H1 (cell line): Measurements from ENCODE around the gene TMEM107. TPM values are rescaled to one million over a fixed set of nuclear protein-coding genes. Genes with fewer than 3 reads are reported as not detected.

Experiments used
- CTCF ChIA-PET: fragments of 300-600 bp; sonication (Branson Sonifier 250); formaldehyde crosslinking; loops from one replicate; lab custom pipeline; 2021; ENCODE audit not compliant: partially characterized antibody; lab: Charles Lee
- POLR2A ChIA-PET: fragments of 300-600 bp; sonication (Branson Sonifier 250); formaldehyde crosslinking; loops from one replicate; lab custom pipeline; 2021; ENCODE audit warnings: inconsistent platforms; ENCODE audit not compliant: partially characterized antibody; lab: Charles Lee
- DNase-seq, 2 experiments: peaks; one replicate each; pipeline versions ENCODE4 v3.0.0 to v3.0.0-alpha.2; 2010 to 2022; ENCODE audit warnings: low spot score in 2 of 2, low read depth in 1 of 2, mixed read lengths in 1 of 2
- FAIRE-seq: peaks from 2 replicates; lab custom pipeline; 2011; peaks lifted over from hg19 to GRCh38; lab: Jason Lieb, UNC
- H2AFZ ChIP-seq: 2 replicates; pipeline ENCODE4 v1.8.1; 2012; ENCODE audit warnings: low read length, inconsistent platforms
- H2AK5ac ChIP-seq: 2 replicates; pipeline ENCODE4 v1.6.1; 2013; ENCODE audit warnings: low read depth, low read length
- H2BK120ac ChIP-seq: replicated peaks from 2 replicates; pipeline ENCODE3; 2013; ENCODE audit warnings: low read depth, low read length, inconsistent platforms
- H2BK12ac ChIP-seq: 2 replicates; pipeline ENCODE4 v1.6.1; 2013; ENCODE audit warnings: low read depth, low read length
- H2BK15ac ChIP-seq: 2 replicates; pipeline ENCODE4 v1.6.1; 2013; ENCODE audit warnings: low read length
- H2BK20ac ChIP-seq: 2 replicates; pipeline ENCODE4 v1.6.1; 2013; ENCODE audit warnings: low read length
- H2BK5ac ChIP-seq: 2 replicates; pipeline ENCODE4 v1.6.1; 2013; ENCODE audit warnings: low read depth, low read length
- H3K14ac ChIP-seq: 2 replicates; pipeline ENCODE4 v1.6.1; 2013; ENCODE audit warnings: inconsistent platforms; ENCODE audit not compliant: insufficient read length
- H3K18ac ChIP-seq: 2 replicates; pipeline ENCODE4 v1.6.1; 2013; ENCODE audit warnings: low read length; ENCODE audit errors: extremely low read depth
- H3K23ac ChIP-seq: 2 replicates; pipeline ENCODE4 v1.6.1; 2013; ENCODE audit warnings: inconsistent platforms; ENCODE audit not compliant: insufficient read length
- H3K23me2 ChIP-seq: 2 replicates; pipeline ENCODE4 v1.6.1; 2013; ENCODE audit warnings: low read depth, low read length
- H3K27ac ChIP-seq: 2 replicates; pipeline ENCODE4 v1.6.1; 2011; ENCODE audit warnings: low read depth, low read length, inconsistent platforms
- H3K27me3 ChIP-seq, 4 experiments: replicated peaks in 1 of 4; 1 replicate in 1 of 4; 2 replicates in 3 of 4; pipeline versions ENCODE4 v1.6.1 to v1.8.1; 2011 to 2013; ENCODE audit warnings: low read length in 3 of 4, mild to moderate bottlenecking in 3 of 4, inconsistent platforms in 2 of 4, mixed read lengths in 2 of 4, moderate library complexity in 1 of 4; ENCODE audit not compliant: control insufficient read depth in 3 of 4, insufficient read depth in 3 of 4; ENCODE audit errors: extremely low read depth in 1 of 4
- H3K36me3 ChIP-seq, 4 experiments: 2 replicates each; pipeline versions ENCODE4 v1.6.1 to v1.8.1; 2011 to 2013; ENCODE audit warnings: mild to moderate bottlenecking in 4 of 4, low read length in 3 of 4, moderate library complexity in 2 of 4, control low read depth in 1 of 4, inconsistent platforms in 1 of 4; ENCODE audit not compliant: insufficient read depth in 4 of 4, control insufficient read depth in 2 of 4
- H3K4ac ChIP-seq: replicated peaks from 2 replicates; pipeline ENCODE3; 2013; ENCODE audit warnings: low read length, low read depth, mixed read lengths, inconsistent platforms; ENCODE audit not compliant: insufficient read length
- H3K4me1 ChIP-seq, 4 experiments: replicated peaks in 1 of 4; 1 replicate in 1 of 4; 2 replicates in 3 of 4; pipeline versions ENCODE4 v1.6.1 to v1.8.1; 2011 to 2013; ENCODE audit warnings: low read length in 3 of 4, inconsistent platforms in 2 of 4, mixed read lengths in 1 of 4; ENCODE audit not compliant: insufficient read depth in 4 of 4, control insufficient read depth in 3 of 4
- H3K4me2 ChIP-seq, 2 experiments: 2 replicates each; pipeline versions ENCODE4 v1.6.1 to v1.8.1; 2011 to 2013; ENCODE audit warnings: low read depth in 2 of 2, low read length in 2 of 2, control low read depth in 1 of 2, inconsistent platforms in 1 of 2, mild to moderate bottlenecking in 1 of 2; ENCODE audit not compliant: insufficient read depth in 1 of 2
- H3K4me3 ChIP-seq, 4 experiments: fragments of 200-600, 300-600 bp in 1 of 4; sonication (generic), shearing (Covaris generic), sonication (Bioruptor Twin) in 1 of 4; 2 replicates each; pipeline versions ENCODE4 v1.5.1 to v1.8.1; 2011 to 2016; ENCODE audit warnings: low read length in 4 of 4, low read depth in 3 of 4, control low read depth in 2 of 4, inconsistent platforms in 2 of 4, mild to moderate bottlenecking in 2 of 4, mixed read lengths in 1 of 4, moderate library complexity in 1 of 4; ENCODE audit not compliant: insufficient read depth in 2 of 4; ENCODE audit errors: extremely low read depth in 1 of 4
- H3K56ac ChIP-seq: replicated peaks from 2 replicates; pipeline ENCODE3; 2013; ENCODE audit warnings: low read depth, mild to moderate bottlenecking, mixed read lengths, low read length, inconsistent platforms; ENCODE audit not compliant: insufficient read length
- H3K79me1 ChIP-seq: 2 replicates; pipeline ENCODE4 v1.6.1; 2013; ENCODE audit warnings: low read depth, low read length, control low read depth
- H3K79me2 ChIP-seq, 2 experiments: 2 replicates each; pipeline versions ENCODE4 v1.6.1 to v1.8.1; 2012 to 2013; ENCODE audit warnings: low read length in 2 of 2, mild to moderate bottlenecking in 2 of 2, inconsistent platforms in 1 of 2; ENCODE audit not compliant: insufficient read depth in 2 of 2, control insufficient read depth in 1 of 2
- H3K9ac ChIP-seq, 4 experiments: replicated peaks in 1 of 4; 1 replicate in 1 of 4; 2 replicates in 3 of 4; pipeline versions ENCODE4 v1.6.1 to v1.8.1; 2011 to 2013; ENCODE audit warnings: low read depth in 3 of 4, low read length in 3 of 4, control low read depth in 2 of 4, mild to moderate bottlenecking in 2 of 4, moderate library complexity in 2 of 4, inconsistent platforms in 1 of 4; ENCODE audit errors: extremely low read depth in 1 of 4
- H3K9me3 ChIP-seq, 2 experiments: 2 replicates each; pipeline versions ENCODE4 v1.6.1 to v1.8.1; 2012 to 2013; ENCODE audit warnings: mild to moderate bottlenecking in 2 of 2, moderate library complexity in 2 of 2, control low read depth in 1 of 2, inconsistent platforms in 1 of 2, low read depth in 1 of 2, low read length in 1 of 2, mixed read lengths in 1 of 2; ENCODE audit not compliant: insufficient read depth in 2 of 2
- H4K20me1 ChIP-seq, 2 experiments: replicated peaks in 1 of 2; 2 replicates each; pipeline versions ENCODE3 to v1.8.1; 2011 to 2013; ENCODE audit warnings: inconsistent platforms in 2 of 2, low read length in 2 of 2, mild to moderate bottlenecking in 1 of 2; ENCODE audit not compliant: insufficient read depth in 2 of 2, control insufficient read depth in 1 of 2
- H4K5ac ChIP-seq: 2 replicates; pipeline ENCODE4 v1.6.1; 2013; ENCODE audit warnings: low read length, low read depth, mixed read lengths, inconsistent platforms; ENCODE audit not compliant: insufficient read length
- H4K8ac ChIP-seq: 2 replicates; pipeline ENCODE4 v1.8.0; 2013; ENCODE audit warnings: mild to moderate bottlenecking, moderate library complexity, low read length, inconsistent platforms; ENCODE audit not compliant: insufficient read depth; ENCODE audit errors: extremely low read depth
- H4K91ac ChIP-seq: replicated peaks from 2 replicates; pipeline ENCODE3; 2013; ENCODE audit warnings: low read length, mixed read lengths, inconsistent platforms; ENCODE audit not compliant: insufficient read length
- CBX8 ChIP-seq: fragments of 300-800, 300-1000 bp; sonication (generic); IDR thresholded peaks from 2 replicates; pipeline ENCODE4 v1.7.1; 2016; ENCODE audit warnings: low read depth, low read length, borderline replicate concordance
- CHD1 ChIP-seq: IDR thresholded peaks from 2 replicates; pipeline ENCODE4 v1.6.1; 2012; ENCODE audit warnings: low read depth, low read length, improper control_type of control experiment
- CREB1 ChIP-seq: IDR thresholded peaks from 2 replicates; pipeline ENCODE4 v1.6.1; 2012; ENCODE audit warnings: inconsistent platforms
- RNF2 ChIP-seq: fragments of 200-900, 300-1000 bp; sonication (generic); IDR thresholded peaks from 2 replicates; pipeline ENCODE4 v1.7.1; 2016; ENCODE audit warnings: borderline replicate concordance, low read depth, mild to moderate bottlenecking, antibody characterized with exemption, low read length; ENCODE audit not compliant: poor library complexity, severe bottlenecking; ENCODE audit errors: missing control alignments
- WGBS, 2 experiments: shearing (Covaris generic) in 1 of 2; methylation state at CpG; one replicate each; pipeline versions ENCODE4 v1.1.6 to v1.1.7; 2013 to 2015; ENCODE audit warnings: low lambda C conversion rate in 2 of 2, mixed read lengths in 2 of 2, inconsistent platforms in 1 of 2, low coverage in 1 of 2, missing lambda C conversion rate in 1 of 2; ENCODE audit not compliant: insufficient replicate concordance in 2 of 2, insufficient coverage in 1 of 2, insufficient read length in 1 of 2; ENCODE audit errors: extremely low coverage in 1 of 2, missing lambda C conversion rate in 1 of 2; 5-methylcytosine and 5-hydroxymethylcytosine counted together
- polyA plus RNA-seq, 7 experiments: library from polyadenylated mRNA; depleted of rRNA in 3 of 7; stranded (reverse) in 5 of 7; unstranded in 2 of 7; fragments of >200 nt in 5 of 7; fragments of 200-250 nt in 2 of 7; gene quantifications; 1 replicate in 5 of 7; 2 replicates in 1 of 7; 4 replicates in 1 of 7; pipeline versions ENCODE4 v1.2.1 to v1.2.3, GENCODE V29; 2011 to 2013; ENCODE audit warnings: missing spikeins in 2 of 7, mixed read lengths in 2 of 7
- total RNA-seq: library from RNA; stranded (reverse); fragmentation: NEBNext Ultra II Directional; extraction: Animal tissue kit (Norgen Biotek cat#: 25700); gene quantifications from 2 replicates; pipeline ENCODE4 v1.2.1, GENCODE V29; 2021
- TF ChIP-seq, protein P1 (sequence below), 3 experiments: IDR thresholded peaks; 1 replicate in 2 of 3; 2 replicates in 1 of 3; pipeline versions ENCODE4 v1.5.1 to v1.6.1; 2011; ENCODE audit warnings: low read length in 3 of 3, mild to moderate bottlenecking in 3 of 3, inconsistent platforms in 2 of 3, low read depth in 1 of 3, moderate library complexity in 1 of 3; ENCODE audit not compliant: insufficient read depth in 1 of 3; ENCODE audit errors: control extremely low read depth in 1 of 3

TMEM107 gene
- total and polyA plus RNA-seq, 2 of the 8 experiments (the other 6 are each of a cell fraction or from before 2014, with no cell fraction given), result 17.3 to 21.5 TPM

DNA sequence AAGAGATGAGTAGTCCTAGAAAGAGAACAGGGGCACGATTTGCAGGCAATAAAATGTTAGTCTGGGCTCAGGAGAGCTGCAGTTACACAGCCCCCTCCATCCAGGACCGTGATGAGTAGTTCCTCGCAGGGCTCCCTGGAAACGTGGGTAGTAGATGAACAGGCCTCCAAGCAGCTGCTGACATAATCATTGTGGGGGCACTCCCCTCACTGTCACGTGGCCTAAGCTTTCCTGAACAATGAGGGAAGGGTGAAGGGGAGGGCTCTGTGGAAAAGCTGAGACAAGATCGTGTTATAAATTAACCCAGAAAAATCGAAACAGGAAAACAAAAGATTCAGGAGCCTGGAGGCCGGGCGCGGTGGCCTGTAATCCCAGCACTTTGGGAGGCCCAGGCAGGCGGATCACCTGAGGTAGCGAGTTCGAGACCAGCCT, 22.6 kb downstream of the TMEM107 start:
- POLR2A ChIA-PET, result interaction anchor here (1.1 to 15.7 kb wide), 8 partner anchors 10 to 65 kb away, joined by 3 to 289 read pairs (median 14); partner anchors contain the start of genes ALOXE3, AURKB, HES7 and TMEM107
- H3K79me2 ChIP-seq, result peaks cover 0 to 5% of the 10 kb centered on the region in 2 experiments; a peak in 1 of 4 replicates
- 75% methylated on average over 13 of the region's 13 CpGs; no CpG with 5 or more reads in 1 of the 2 experiments for WGBS, 2 experiments

More for the DNA sequence above, 22.6 kb downstream of the TMEM107 start:
- Histone ChIP-seq H3K4me3 (peak overlapping the region in 1 of 4 experiments; percentile 76; a peak in 1 of 8 replicates), H3K23ac (no peak overlapping the region), H3K4ac (no peak overlapping the region), H2BK20ac (0 out of 2 replicates have a peak overlapping the region, but pooled peaks have one; percentile 3), H4K20me1 (peaks cover 0 to 16% of the 10 kb centered on the region in 2 experiments), H2AFZ (no peak overlapping the region), H3K56ac (no peak overlapping the region), H4K5ac (no peak overlapping the region), H2BK12ac (peak overlapping the region; percentile 63; the same call in 1 of the 2 replicates), H3K9ac (no peak overlapping the region; a peak in 1 of 7 replicates), H3K18ac (no peak overlapping the region; the same call in 1 of the 2 replicates), H3K23me2 (peaks cover 21% of the 10 kb centered on the region), H2AK5ac (peak overlapping the region; percentile 93; the same call in 1 of the 2 replicates), H2BK15ac (no peak overlapping the region), H2BK5ac (peak overlapping the region; percentile 19), H3K9me3 (no peaks in the 10 kb centered on the region), H4K8ac (no peak overlapping the region), H3K36me3 (peaks cover 5 to 10% (median 9%) of the 10 kb centered on the region in 4 experiments; a peak in 6 of 8 replicates), H3K4me1 (peaks cover 12 to 33% (median 19%) of the 10 kb centered on the region in 4 experiments), H4K91ac (no peak overlapping the region), H3K14ac (no peak overlapping the region), H3K4me2 (peak overlapping the region in 1 of 2 experiments; percentile 100; a peak in 1 of 4 replicates), H3K79me1 (peaks cover 7% of the 10 kb centered on the region; the same call in 1 of the 2 replicates), H3K27ac (peak overlapping the region; percentile 84; the same call in 1 of the 2 replicates), H3K27me3 (no peaks in the 10 kb centered on the region), H2BK120ac (no peak overlapping the region)
- no peak for TF ChIP-seq CBX8
- TF ChIP-seq, protein P1, sequence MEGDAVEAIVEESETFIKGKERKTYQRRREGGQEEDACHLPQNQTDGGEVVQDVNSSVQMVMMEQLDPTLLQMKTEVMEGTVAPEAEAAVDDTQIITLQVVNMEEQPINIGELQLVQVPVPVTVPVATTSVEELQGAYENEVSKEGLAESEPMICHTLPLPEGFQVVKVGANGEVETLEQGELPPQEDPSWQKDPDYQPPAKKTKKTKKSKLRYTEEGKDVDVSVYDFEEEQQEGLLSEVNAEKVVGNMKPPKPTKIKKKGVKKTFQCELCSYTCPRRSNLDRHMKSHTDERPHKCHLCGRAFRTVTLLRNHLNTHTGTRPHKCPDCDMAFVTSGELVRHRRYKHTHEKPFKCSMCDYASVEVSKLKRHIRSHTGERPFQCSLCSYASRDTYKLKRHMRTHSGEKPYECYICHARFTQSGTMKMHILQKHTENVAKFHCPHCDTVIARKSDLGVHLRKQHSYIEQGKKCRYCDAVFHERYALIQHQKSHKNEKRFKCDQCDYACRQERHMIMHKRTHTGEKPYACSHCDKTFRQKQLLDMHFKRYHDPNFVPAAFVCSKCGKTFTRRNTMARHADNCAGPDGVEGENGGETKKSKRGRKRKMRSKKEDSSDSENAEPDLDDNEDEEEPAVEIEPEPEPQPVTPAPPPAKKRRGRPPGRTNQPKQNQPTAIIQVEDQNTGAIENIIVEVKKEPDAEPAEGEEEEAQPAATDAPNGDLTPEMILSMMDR (IDR thresholded peaks at IDR 0.05; ENCODE audit: control extremely low read depth in 1 of 3, insufficient read depth in 1 of 3, low read depth in 1 of 3, low read length in 3 of 3), result no peak
- no peak for TF ChIP-seq CREB1
- TF ChIP-seq CHD1, result no peak
- TF ChIP-seq RNF2, result no peak
- FAIRE-seq, result no peak
- no peak for DNase-seq
- CTCF ChIA-PET, result interaction anchor here (0.6 to 10.3 kb wide), 4 partner anchors 10 to 294 kb away, joined by 3 to 133 read pairs (median 4); partner anchors contain the start of gene ALOXE3
